ENCODE results near the gene DYRK4.

DYRK4 gene

GRCh38 chr12:4564818-4565217, 2.8 kb downstream of the DYRK4 start:
- no peak for DNase-seq

- DNase-seq: no peak
Observed at GRCh38 chr12:4566474-4566873, 4.5 kb downstream of the DYRK4 start.

- DNase-seq: no peak
Observed at GRCh38 chr12:4567073-4567881, 5.3 kb downstream of the DYRK4 start.

- DNase-seq: no peak
Observed at GRCh38 chr12:4569261-4569660, 7.3 kb downstream of the DYRK4 start.

- DNase-seq: no peak
Observed at GRCh38 chr12:4572680-4573079, 10.7 kb downstream of the DYRK4 start.

GRCh38 chr12:4579305-4580102, 17.5 kb downstream of the DYRK4 start:
- no peak for DNase-seq

GRCh38 chr12:4580281-4580688, 18.3 kb downstream of the DYRK4 start:
- DNase-seq: no peak

- DNase-seq: no peak
Observed at GRCh38 chr12:4584281-4584680, 22.3 kb downstream of the DYRK4 start.

GRCh38 chr12:4584896-4585295, 22.9 kb downstream of the DYRK4 start:
- DNase-seq: no peak

- no peak for DNase-seq
Observed at GRCh38 chr12:4586500-4586899, 24.5 kb downstream of the DYRK4 start.

- DNase-seq: no peak
Observed at GRCh38 chr12:4587108-4587507, 25.1 kb downstream of the DYRK4 start.

GRCh38 chr12:4588916-4589315, 26.9 kb downstream of the DYRK4 start:
- no peak for DNase-seq

- DNase-seq: no peak
Observed at GRCh38 chr12:4589941-4590340, 27.9 kb downstream of the DYRK4 start.

GRCh38 chr12:4591180-4591687, 29.2 kb downstream of the DYRK4 start:
- DNase-seq: no peak

GRCh38 chr12:4595881-4596280, 33.9 kb downstream of the DYRK4 start:
- no peak for DNase-seq

- DNase-seq: no peak
Observed at GRCh38 chr12:4603421-4603820, 41.4 kb downstream of the DYRK4 start.

- DNase-seq: no peak
Observed at GRCh38 chr12:4603946-4604345, 41.9 kb downstream of the DYRK4 start.

GRCh38 chr12:4604684-4605193, 42.7 kb downstream of the DYRK4 start:
- DNase-seq: peak; percentile 68

- DNase-seq: no peak
Observed at GRCh38 chr12:4607056-4607455, 45.0 kb downstream of the DYRK4 start.

GRCh38 chr12:4609071-4609470, 47.1 kb downstream of the DYRK4 start:
- no peak for DNase-seq

- no peak for DNase-seq
Observed at GRCh38 chr12:4610481-4610880, 48.5 kb downstream of the DYRK4 start.

- no peak for DNase-seq
Observed at GRCh38 chr12:4615667-4616066, 53.7 kb downstream of the DYRK4 start.

GRCh38 chr12:4621511-4621910, 59.5 kb downstream of the DYRK4 start:
- DNase-seq: no peak

- no peak for DNase-seq
Observed at GRCh38 chr12:4626543-4626942, 64.5 kb downstream of the DYRK4 start.
